ENCODE measurements around the gene POU3F3.

DNA sequence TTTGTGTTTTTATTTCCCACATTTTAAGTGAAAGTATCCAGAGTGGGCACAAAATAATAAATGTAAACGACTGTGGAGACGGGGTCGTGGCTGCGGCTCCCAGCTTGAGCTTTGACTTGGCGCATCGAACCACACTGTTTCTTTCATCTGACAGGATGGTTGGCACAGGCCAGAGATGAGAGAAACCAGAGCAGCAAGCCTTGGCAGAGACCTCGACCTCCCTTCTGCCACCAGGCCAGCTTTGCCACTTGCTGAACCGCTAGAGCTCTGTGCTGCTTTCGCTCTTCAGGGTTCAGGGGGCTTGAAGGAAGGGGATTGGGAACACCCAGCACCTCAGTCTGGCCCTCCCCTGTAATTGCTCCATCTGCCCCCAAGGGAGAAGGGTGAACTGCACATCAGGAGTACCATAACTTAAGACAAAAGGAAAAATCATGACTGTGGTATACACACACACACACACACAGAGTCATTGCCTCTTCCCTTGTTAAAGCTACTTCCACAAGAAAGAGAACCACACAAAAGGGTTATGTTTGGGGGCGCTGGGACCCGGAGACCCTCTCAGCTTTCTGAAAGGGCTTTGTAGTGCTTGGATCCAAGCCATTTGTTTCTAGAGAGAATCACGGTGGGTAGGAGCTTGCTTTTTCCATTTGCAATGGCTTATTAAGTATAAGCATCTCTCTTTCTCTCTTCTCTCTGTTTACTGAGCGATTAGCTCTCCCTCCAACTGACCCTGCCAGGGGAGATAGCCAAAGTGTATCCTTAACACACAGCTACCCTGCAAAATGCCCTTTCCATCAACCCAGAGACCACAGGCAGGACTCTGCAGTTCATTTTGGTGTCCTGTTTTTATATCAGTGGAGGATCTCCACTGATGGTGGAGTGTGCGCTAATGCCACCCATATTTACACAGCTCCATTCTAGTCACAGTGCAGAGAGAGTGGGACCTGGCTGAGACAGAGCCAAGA is 23.0 kb downstream of the POU3F3 start:
- TF ChIP-seq TAF1 (IDR thresholded peaks at IDR 0.05; ENCODE audit: borderline replicate concordance, low read depth, low read length): no peak
- no peak for TF ChIP-seq POLR2AphosphoS5 (IDR thresholded peaks at IDR 0.05; ENCODE audit: low read depth, low read length)
- no peak for TF ChIP-seq POLR2A (IDR thresholded peaks at IDR 0.05; ENCODE audit: low read depth, low read length)

Data from GM12892 (cell line).